Lung (tissue), 12 donors: ENCODE measurements around the gene MBOAT1. TPM values are rescaled to one million over a fixed set of nuclear protein-coding genes. Genes with fewer than 3 reads are reported as not detected.

Experiments
- ATAC-seq: fragments of 200-7000 bp; cut with Tn5 transposase; one replicate; pipeline ENCODE4 v1.9.1; 2020; ENCODE audit warnings: moderate number of reproducible peaks; ENCODE audit not compliant: insufficient read depth, low FRiP score
- DNase-seq, 3 donors: peaks; one replicate each; pipeline ENCODE4 v3.0.0-alpha.2; 2013 to 2017
- H3K27ac ChIP-seq, 2 donors: one replicate each; pipeline ENCODE4 v1.5.1; 2013; ENCODE audit warnings: mild to moderate bottlenecking in 2 of 2, moderate library complexity in 2 of 2, control low read depth in 1 of 2, inconsistent platforms in 1 of 2, low read depth in 1 of 2, low read length in 1 of 2
- H3K27me3 ChIP-seq, 3 donors: one replicate each; pipeline ENCODE4 v1.5.1; 2013; ENCODE audit warnings: low read length in 2 of 3; ENCODE audit not compliant: control insufficient read depth in 3 of 3, insufficient read depth in 3 of 3
- H3K36me3 ChIP-seq, 4 donors: one replicate each; pipeline ENCODE4 v1.5.1; 2013; ENCODE audit warnings: low read length in 4 of 4, mild to moderate bottlenecking in 1 of 4, moderate library complexity in 1 of 4; ENCODE audit not compliant: control insufficient read depth in 4 of 4, insufficient read depth in 4 of 4
- H3K4me1 ChIP-seq, 5 donors: one replicate each; pipeline ENCODE4 v1.5.1; 2013; ENCODE audit warnings: low read length in 5 of 5, mild to moderate bottlenecking in 2 of 5, moderate library complexity in 1 of 5; ENCODE audit not compliant: control insufficient read depth in 5 of 5, insufficient read depth in 5 of 5
- H3K4me3 ChIP-seq: one replicate; pipeline ENCODE4 v1.5.1; 2013; ENCODE audit warnings: mild to moderate bottlenecking, control low read depth, moderate library complexity
- H3K9ac ChIP-seq, 2 donors: one replicate each; pipeline ENCODE4 v1.5.1; 2013; ENCODE audit warnings: low read length in 2 of 2, control low read depth in 1 of 2; ENCODE audit not compliant: insufficient read depth in 1 of 2
- H3K9me3 ChIP-seq, 4 donors: one replicate each; pipeline ENCODE4 v1.5.1; 2013; ENCODE audit warnings: low read length in 3 of 4, mild to moderate bottlenecking in 1 of 4, moderate library complexity in 1 of 4; ENCODE audit not compliant: control insufficient read depth in 4 of 4, insufficient read depth in 3 of 4
- CTCF ChIP-seq: IDR thresholded peaks from 2 replicates; pipeline ENCODE4 v1.5.1; 2012; ENCODE audit warnings: mild to moderate bottlenecking; ENCODE audit errors: control extremely low read depth, extremely low read depth
- WGBS, 2 donors: extraction: QIAGEN DNeasy Blood & Tissue Kit; methylation state at CpG; one replicate each; pipeline ENCODE4 v1.1.7; 2013; 5-methylcytosine and 5-hydroxymethylcytosine counted together
- polyA plus RNA-seq, 2 donors: library from polyadenylated mRNA; stranded (reverse); fragments of 200-250 nt; gene quantifications; one replicate each; pipeline ENCODE4 v1.2.1, GENCODE V29; 2013
- total RNA-seq, 2 donors: library from RNA; depleted of rRNA in 1 of 2; stranded (reverse); fragments of >200 nt in 1 of 2; gene quantifications; one replicate each; pipeline ENCODE4 v1.2.1, GENCODE V29; 2014 to 2021
- donor health status: control.
- donor health status: control.
- donor health status: Bipolar disorder and iron deficiency.
- donor health status: healthy.
- donor health status: DM: yes; HTN: yes; CAD: no.

MBOAT1 gene
- total and polyA plus RNA-seq, 4 donors = 2.3 to 27.4 (median 8.7) TPM

DNA sequence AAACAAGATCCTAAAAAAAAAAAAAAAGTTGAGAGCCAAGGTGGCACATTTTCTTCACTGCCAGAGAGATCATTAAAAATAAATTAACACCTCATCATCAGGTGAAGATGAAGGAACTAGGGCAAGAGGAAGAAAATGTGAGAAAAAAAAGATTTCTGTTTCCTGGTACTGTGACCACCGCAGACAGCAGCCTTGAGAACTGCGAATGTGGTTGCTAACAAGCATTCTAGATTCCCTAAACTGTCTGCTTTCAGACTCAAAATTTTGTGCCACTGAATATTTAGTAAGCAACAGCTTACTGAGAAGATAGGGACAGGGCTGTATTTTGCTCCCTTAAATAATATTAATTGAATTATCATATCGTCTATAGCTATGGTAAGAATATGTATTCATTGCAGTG is 24.1 kb upstream of the MBOAT1 start:
- no peaks in the 10 kb centered on the region for H3K9me3 ChIP-seq
- TF ChIP-seq CTCF = no peak
- no peaks in the 10 kb centered on the region for H3K36me3 ChIP-seq
- no peak overlapping the region for H3K9ac ChIP-seq
- H3K4me1 ChIP-seq = no peaks in the 10 kb centered on the region
- DNase-seq (no peak), ATAC-seq (no peak)
- WGBS, 2 donors = 45 to 65% methylated on average over 3 of the region's 3 CpGs
- no peak overlapping the region for H3K4me3 ChIP-seq
- no peak overlapping the region for H3K27ac ChIP-seq
- H3K27me3 ChIP-seq = no peaks in the 10 kb centered on the region

DNA sequence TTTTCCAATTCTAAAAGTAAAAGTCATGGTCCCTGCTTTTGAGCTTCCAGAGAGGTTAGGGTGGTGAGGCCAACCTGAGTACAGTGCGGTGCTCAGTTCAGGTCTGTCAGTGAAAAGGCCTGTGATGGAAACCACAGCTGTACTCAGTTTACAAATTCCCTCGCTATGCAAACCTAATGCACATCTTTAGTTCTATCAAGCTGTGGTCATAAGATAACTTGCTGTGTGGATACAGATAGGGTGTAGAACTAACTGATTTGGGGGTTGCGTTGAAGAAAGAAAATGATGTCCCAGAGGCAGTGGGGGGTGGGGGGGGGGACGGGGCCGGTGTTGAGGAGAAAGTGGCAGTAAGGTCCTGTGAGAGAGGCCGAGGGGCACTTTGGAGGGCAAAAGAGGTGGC is 22.8 kb upstream of the MBOAT1 start:
- no peaks in the 10 kb centered on the region for H3K4me1 ChIP-seq
- no peak overlapping the region for H3K9ac ChIP-seq
- H3K36me3 ChIP-seq = no peaks in the 10 kb centered on the region
- DNase-seq (no peak), ATAC-seq (no peak)
- H3K27me3 ChIP-seq = no peaks in the 10 kb centered on the region
- no peak for TF ChIP-seq CTCF
- WGBS, 2 donors = 91 to 95% methylated on average over 6 of the region's 6 CpGs
- H3K9me3 ChIP-seq = no peaks in the 10 kb centered on the region
- H3K4me3 ChIP-seq = no peak overlapping the region
- no peak overlapping the region for H3K27ac ChIP-seq

DNA sequence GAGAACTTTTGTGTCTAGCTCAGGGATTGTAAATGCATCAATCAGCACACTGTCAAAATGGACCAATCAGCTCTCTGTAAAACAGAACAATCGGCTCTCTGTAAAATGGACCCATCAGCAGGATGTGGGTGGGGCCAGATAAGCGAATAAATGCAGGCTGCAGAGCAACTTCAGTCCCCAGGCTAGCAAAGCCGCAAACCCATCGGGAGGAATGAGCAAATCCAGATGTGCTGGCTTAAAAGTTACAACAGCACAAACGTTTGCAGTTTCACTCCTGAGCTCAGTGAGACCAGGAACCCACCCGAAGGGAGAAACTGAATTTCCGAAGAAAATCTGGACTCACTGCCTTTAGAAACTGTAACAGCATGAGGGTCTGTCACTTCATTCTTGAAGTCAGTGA is 21.9 kb upstream of the MBOAT1 start:
- DNase-seq = no peak

More for the DNA sequence above, 21.9 kb upstream of the MBOAT1 start:
- Histone ChIP-seq H3K9ac (no peak overlapping the region), H3K27me3 (no peaks in the 10 kb centered on the region), H3K4me1 (no peaks in the 10 kb centered on the region), H3K27ac (no peak overlapping the region), H3K36me3 (no peaks in the 10 kb centered on the region), H3K4me3 (no peak overlapping the region), H3K9me3 (no peaks in the 10 kb centered on the region)
- TF ChIP-seq CTCF = no peak
- no peak for ATAC-seq
- WGBS, 2 donors = 85 to 87% methylated on average over 7 of the region's 7 CpGs
